IPS DF 6.9 (cell line): ENCODE measurements around the gene MAPKAP1.

Experiments
- DNase-seq: peaks from one replicate; pipeline ENCODE4 v3.0.0-alpha.2; 2013; ENCODE audit warnings: low read depth, low spot score
- H3K27ac ChIP-seq: one replicate; pipeline ENCODE4 v1.5.1; 2013; ENCODE audit warnings: low read length, control low read depth
- H3K27me3 ChIP-seq: 2 replicates; pipeline ENCODE4 v1.6.1; 2013; ENCODE audit warnings: mild to moderate bottlenecking, low read length; ENCODE audit not compliant: control insufficient read depth, insufficient read depth
- H3K36me3 ChIP-seq: 2 replicates; pipeline ENCODE4 v1.6.1; 2013; ENCODE audit warnings: low read length; ENCODE audit not compliant: control insufficient read depth, insufficient read depth
- H3K4me1 ChIP-seq: 2 replicates; pipeline ENCODE4 v1.6.1; 2013; ENCODE audit warnings: low read length; ENCODE audit not compliant: control insufficient read depth, insufficient read depth
- H3K4me3 ChIP-seq: 2 replicates; pipeline ENCODE4 v1.5.1; 2013; ENCODE audit warnings: mild to moderate bottlenecking, low read length
- H3K9me3 ChIP-seq: 2 replicates; pipeline ENCODE4 v1.6.1; 2013; ENCODE audit warnings: low read length, inconsistent platforms; ENCODE audit not compliant: control insufficient read depth, insufficient read depth
- WGBS: extraction: QIAGEN DNeasy Blood & Tissue Kit; methylation state at CpG from one replicate; pipeline ENCODE4 v1.1.7; 2013; ENCODE audit warnings: mixed read lengths, missing lambda C conversion rate; ENCODE audit not compliant: insufficient read length, insufficient coverage; 5-methylcytosine and 5-hydroxymethylcytosine counted together

The MAPKAP1 gene

GRCh38 chr9:125472926-125473701, 233.9 kb downstream of the MAPKAP1 start:
- no peak for DNase-seq
- Histone ChIP-seq H3K27me3 (no peaks in the 10 kb centered on the region), H3K36me3 (no peaks in the 10 kb centered on the region), H3K4me3 (no peak overlapping the region), H3K9me3 (no peaks in the 10 kb centered on the region), H3K4me1 (0 out of 2 replicates have a peak, but pooled peaks cover 1% of the 10 kb centered on the region), H3K27ac (no peak overlapping the region)
- WGBS, result no CpG with 5 or more reads among the region's 11 CpGs

- Histone ChIP-seq H3K27ac (no peak overlapping the region), H3K9me3 (no peaks in the 10 kb centered on the region), H3K36me3 (no peaks in the 10 kb centered on the region), H3K4me3 (no peak overlapping the region), H3K27me3 (no peaks in the 10 kb centered on the region), H3K4me1 (0 out of 2 replicates have a peak, but pooled peaks cover 1% of the 10 kb centered on the region)
- DNase-seq, result no peak
- WGBS, result 100% methylated on average over 1 of the region's 4 CpGs
These were observed 234.5 kb downstream of the MAPKAP1 start for GRCh38 chr9:125472562-125472925.

DNA sequence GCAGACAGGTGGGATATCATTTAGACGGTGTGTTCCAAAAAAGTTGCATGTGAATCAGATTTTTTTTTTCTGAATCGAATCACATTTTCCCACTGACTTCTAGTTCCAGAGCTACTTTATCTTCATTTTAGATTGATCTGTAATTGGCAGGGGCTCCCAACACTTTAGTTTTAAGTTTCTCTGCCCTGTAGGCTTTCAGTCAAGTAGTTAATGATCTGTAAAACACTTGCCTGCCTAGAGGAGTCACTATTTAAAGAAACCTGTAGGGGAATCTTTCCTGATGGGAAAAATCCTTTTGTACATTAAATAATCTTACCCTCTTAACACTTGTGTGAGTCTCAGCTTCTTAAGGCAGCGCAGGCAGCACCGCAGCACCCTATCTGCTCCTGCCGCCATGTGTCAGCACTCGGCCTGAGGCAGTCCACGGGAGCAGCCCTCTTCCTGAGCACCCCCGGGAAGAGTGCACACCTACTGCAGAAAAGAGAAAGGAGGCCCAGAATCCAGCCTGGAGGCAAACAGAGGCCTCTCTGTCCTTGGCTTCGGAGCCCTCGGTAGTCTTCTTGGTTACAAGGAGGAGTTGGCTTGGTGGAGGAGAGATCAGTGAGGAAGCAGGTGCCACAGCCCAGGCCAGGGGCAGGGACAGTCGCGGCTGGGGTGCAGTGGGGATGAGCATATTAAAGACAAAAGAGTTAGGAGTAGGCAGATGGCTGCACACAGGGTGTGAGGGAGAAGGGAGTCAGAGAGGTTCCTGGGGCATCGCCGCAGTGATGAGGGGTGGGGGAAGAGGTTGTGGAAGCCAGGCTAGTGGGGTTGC, 236.0 kb downstream of the MAPKAP1 start:
- no peaks in the 10 kb centered on the region for H3K27me3 ChIP-seq
- no peaks in the 10 kb centered on the region for H3K9me3 ChIP-seq
- no CpG with 5 or more reads among the region's 14 CpGs for WGBS
- no peak for DNase-seq
- no peaks in the 10 kb centered on the region for H3K36me3 ChIP-seq
- no peak overlapping the region for H3K27ac ChIP-seq
- no peak overlapping the region for H3K4me3 ChIP-seq
- 0 out of 2 replicates have a peak, but pooled peaks cover 1% of the 10 kb centered on the region for H3K4me1 ChIP-seq

- no peaks in the 10 kb centered on the region for H3K9me3 ChIP-seq
- H3K27ac ChIP-seq, result no peak overlapping the region
- no peaks in the 10 kb centered on the region for H3K27me3 ChIP-seq
- WGBS, result no CpG with 5 or more reads among the region's 3 CpGs
- DNase-seq, result no peak
- H3K4me1 ChIP-seq, result 0 out of 2 replicates have a peak, but pooled peaks cover 1% of the 10 kb centered on the region
- H3K4me3 ChIP-seq, result no peak overlapping the region
- H3K36me3 ChIP-seq, result no peaks in the 10 kb centered on the region
These were observed 236.8 kb downstream of the MAPKAP1 start for GRCh38 chr9:125470189-125470588.

DNA sequence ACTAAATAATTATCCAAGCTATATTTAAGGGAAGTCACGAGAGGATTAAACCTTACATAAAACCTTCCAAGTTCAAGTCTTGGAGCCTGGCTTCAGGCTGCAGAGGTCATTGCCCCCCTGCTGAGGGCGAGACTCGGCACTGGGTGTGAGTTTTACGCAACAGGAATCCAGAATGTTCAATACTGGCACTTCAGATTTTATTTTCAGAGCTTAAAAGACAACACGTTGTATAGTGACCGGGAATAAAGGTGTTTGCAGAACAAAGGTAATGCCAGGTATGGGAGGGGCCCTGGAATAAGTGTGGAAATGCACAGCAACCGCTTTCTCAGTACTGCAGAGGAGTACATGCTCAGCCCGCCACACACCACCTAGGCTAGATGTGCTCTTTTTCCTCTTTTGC, 238.4 kb downstream of the MAPKAP1 start:
- Histone ChIP-seq H3K4me3 (no peak overlapping the region), H3K36me3 (no peaks in the 10 kb centered on the region)
- no CpG with 5 or more reads among the region's 8 CpGs for WGBS

GRCh38 chr9:125467116-125467740, 239.8 kb downstream of the MAPKAP1 start:
- H3K27ac ChIP-seq, result no peak overlapping the region
- H3K4me3 ChIP-seq, result no peak overlapping the region
- no peaks in the 10 kb centered on the region for H3K9me3 ChIP-seq
- no peaks in the 10 kb centered on the region for H3K27me3 ChIP-seq
- no CpG with 5 or more reads among the region's 7 CpGs for WGBS
- no peaks in the 10 kb centered on the region for H3K4me1 ChIP-seq
- no peak for DNase-seq
- no peaks in the 10 kb centered on the region for H3K36me3 ChIP-seq

More for the DNA sequence above, 238.4 kb downstream of the MAPKAP1 start:
- Histone ChIP-seq H3K4me1 (0 out of 2 replicates have a peak, but pooled peaks cover 1% of the 10 kb centered on the region), H3K27me3 (no peaks in the 10 kb centered on the region), H3K9me3 (no peaks in the 10 kb centered on the region), H3K27ac (no peak overlapping the region)
- DNase-seq, result no peak

- Histone ChIP-seq H3K4me1 (no peaks in the 10 kb centered on the region), H3K27ac (no peak overlapping the region), H3K9me3 (0 out of 2 replicates have a peak, but pooled peaks cover 1% of the 10 kb centered on the region), H3K4me3 (no peak overlapping the region), H3K36me3 (no peaks in the 10 kb centered on the region), H3K27me3 (no peaks in the 10 kb centered on the region)
- whole genome bisulfite sequencing, result no CpG with 5 or more reads among the region's 5 CpGs
- no peak for DNase-seq
These were observed 240.6 kb downstream of the MAPKAP1 start for GRCh38 chr9:125466411-125466810.

GRCh38 chr9:125464591-125465385, 242.2 kb downstream of the MAPKAP1 start:
- no peaks in the 10 kb centered on the region for H3K27me3 ChIP-seq
- no peak overlapping the region for H3K27ac ChIP-seq
- no peaks in the 10 kb centered on the region for H3K36me3 ChIP-seq
- 0 out of 2 replicates have a peak, but pooled peaks cover 1% of the 10 kb centered on the region for H3K9me3 ChIP-seq
- H3K4me1 ChIP-seq, result no peaks in the 10 kb centered on the region
- no CpG with 5 or more reads among the region's 12 CpGs for WGBS
- H3K4me3 ChIP-seq, result no peak overlapping the region
- no peak for DNase-seq

DNA sequence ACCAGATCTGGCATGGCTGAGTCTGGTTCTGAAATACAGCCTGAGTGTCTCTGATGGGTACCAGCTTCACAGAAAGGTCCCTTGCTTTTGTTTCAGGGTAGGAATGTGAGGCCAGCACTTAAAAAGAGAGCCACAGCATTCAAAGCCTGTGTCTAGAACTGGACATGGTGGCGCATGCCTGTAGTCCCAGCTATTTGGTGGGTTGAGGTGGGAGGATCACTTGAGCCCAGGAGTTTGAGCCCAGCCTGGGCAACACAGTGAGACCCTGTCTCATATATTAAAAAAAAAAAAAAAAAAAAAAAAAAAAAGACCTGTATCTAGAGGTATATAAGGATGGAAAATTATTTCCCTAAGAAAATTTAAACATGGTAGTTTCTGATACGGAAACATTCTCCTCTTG, 243.1 kb downstream of the MAPKAP1 start:
- DNase-seq, result no peak
- H3K4me3 ChIP-seq, result no peak overlapping the region
- H3K4me1 ChIP-seq, result no peaks in the 10 kb centered on the region
- H3K9me3 ChIP-seq, result 0 out of 2 replicates have a peak, but pooled peaks cover 1% of the 10 kb centered on the region
- no peaks in the 10 kb centered on the region for H3K27me3 ChIP-seq
- no peak overlapping the region for H3K27ac ChIP-seq
- H3K36me3 ChIP-seq, result no peaks in the 10 kb centered on the region
- whole genome bisulfite sequencing, result no CpG with 5 or more reads among the region's 2 CpGs
